LNCAP (cell line): ENCODE results near the gene PEF1.

ENCODE experiments used
- CTCF ChIP-seq: fragments of 450-650 bp; IDR thresholded peaks from 2 replicates; pipeline ENCODE4 v1.5.1; 2017; ENCODE audit warnings: mild to moderate bottlenecking

Gene PEF1

DNA sequence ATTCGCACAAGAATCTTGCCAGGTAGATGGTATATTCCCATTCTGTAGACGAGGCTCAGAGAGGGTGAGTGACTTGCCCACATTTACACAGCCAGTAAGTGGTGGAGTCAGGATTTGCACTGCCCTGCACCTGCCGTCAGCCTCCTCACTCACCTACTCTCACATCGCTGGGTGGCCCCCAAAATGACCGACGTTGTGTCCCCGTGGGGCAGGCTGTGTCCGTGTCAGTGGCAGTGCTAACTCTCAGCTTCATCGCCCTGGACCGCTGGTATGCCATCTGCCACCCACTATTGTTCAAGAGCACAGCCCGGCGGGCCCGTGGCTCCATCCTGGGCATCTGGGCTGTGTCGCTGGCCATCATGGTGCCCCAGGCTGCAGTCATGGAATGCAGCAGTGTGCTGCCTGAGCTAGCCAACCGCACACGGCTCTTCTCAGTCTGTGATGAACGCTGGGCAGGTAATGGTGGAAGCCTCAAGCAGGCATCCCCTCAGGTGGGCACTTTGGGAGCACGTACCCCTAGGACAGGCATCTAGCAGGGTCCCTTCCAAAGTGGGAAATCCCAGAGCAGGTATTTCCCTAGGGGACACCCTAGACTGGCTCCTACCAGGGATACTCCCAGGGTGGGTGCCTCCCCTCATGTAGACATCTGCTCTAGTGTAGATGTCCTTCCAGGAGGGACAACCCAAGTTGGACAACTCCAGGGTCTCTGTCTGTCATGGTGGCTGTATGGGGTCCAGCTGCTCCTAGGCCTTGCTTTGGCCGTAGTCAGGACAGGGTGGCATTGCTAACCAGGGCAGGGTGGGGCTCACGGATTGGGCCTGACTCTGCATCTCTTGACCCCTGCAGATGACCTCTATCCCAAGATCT lies 23.8 kb downstream of the PEF1 start:
- no peak for TF ChIP-seq CTCF

DNA sequence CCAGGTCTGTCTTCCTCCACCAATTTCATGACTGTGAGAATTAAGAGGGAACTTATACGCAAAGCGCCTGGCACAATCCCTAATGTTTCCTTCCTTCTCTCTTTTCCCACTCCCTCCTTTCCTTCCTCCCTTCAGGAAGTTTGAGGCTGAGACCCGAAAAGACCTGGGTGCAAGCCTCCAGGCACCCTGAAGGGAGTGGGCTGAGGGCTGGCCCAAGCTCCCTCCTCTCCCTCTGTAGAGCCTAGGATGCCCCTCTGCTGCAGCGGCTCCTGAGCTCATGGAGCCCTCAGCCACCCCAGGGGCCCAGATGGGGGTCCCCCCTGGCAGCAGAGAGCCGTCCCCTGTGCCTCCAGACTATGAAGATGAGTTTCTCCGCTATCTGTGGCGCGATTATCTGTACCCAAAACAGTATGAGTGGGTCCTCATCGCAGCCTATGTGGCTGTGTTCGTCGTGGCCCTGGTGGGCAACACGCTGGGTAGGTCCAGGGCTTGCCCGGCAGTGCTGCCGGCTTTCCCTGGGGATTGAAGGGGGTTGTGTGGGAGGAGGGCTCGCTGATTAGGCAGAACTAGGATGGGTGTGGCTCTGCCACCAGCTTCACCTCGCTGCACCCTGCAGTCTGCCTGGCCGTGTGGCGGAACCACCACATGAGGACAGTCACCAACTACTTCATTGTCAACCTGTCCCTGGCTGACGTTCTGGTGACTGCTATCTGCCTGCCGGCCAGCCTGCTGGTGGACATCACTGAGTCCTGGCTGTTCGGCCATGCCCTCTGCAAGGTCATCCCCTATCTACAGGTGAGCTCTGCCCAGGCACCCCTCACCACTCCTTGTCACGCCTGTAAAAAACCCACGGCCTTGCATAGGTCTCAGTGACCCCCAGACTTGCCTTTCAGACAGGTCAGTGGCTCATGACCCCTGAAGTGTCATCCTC lies 25.5 kb downstream of the PEF1 start:
- no peak for TF ChIP-seq CTCF

DNA sequence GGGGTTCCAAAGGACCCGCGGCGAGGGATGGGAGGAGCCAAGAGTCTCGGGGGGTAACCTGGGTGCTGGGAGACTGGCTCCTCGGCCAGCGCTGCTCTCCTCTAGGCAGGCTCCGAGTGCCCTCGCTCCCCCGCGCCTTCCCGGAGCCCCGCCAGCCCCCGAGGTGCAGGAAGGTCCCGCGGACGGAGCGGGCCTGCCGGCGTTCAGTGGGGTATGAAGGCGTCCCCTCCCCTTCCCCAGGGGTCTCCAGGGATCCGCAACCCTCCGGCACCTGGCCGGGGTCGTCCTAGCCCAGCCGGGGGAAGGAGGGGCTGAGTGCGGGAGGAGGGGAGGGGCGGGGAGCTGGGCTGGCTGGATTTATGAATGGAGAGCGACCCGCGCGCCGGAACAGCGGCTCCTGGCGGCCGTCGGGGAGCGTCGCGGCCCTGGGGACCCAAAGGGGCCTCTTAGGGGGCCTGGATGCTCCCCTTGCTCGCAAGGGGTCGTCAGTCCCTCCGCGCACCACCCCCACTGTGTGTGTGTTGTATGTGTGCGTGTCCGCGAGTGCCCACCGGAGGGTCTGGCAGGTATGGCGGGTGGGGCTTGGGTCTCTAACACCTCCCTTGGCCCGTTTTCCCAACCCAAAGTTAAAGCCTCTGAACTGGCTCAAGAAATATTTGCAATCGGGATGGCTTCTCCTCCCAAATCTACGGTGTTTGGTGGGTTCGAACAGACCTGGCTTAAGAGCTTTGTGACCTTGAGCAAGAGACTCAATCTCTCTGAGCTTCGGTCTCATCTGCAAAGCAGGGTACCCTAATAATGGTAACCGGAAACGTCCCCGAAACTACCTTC lies 26.5 kb downstream of the PEF1 start:
- peak; percentile 97 for TF ChIP-seq CTCF

DNA sequence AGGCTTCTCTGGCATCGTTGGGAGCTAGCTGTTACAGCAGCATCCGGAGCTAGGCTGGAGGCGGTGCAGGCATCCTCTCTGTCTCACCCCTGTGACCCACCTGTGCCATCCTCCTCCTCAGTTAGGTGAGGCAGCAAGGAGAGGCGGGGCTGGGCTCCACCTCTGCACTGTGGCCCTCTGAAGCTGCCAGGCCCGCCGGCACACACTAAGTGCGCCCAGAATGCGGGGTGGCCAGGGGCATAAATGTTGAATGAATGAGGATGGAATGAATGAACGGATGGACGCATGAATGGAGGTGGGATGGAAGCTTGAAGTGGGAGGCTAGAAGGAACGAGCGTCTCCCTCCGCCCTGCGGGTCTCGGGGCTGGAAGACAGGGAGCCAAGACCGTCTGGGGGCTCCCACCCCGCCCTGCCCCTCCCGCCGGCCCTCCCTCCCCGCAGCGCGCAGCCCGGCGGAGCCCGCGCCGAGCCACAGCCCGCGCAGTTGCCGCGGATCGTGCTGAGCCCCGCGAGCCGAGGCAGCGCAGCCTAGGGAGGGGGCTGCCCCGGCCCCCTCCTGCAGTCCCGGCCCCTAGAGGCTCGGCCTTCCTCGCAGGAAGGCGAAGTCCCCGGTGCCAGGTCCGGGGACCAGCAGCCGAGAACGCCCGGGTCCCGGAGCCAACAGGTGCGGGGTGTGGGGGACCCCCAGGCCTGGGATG lies 27.3 kb downstream of the PEF1 start, which contains the start of gene HCRTR1:
HCRTR1 (plus strand) TSS at position 472 of the 698 bp plus-strand sequence. CDS start 1,504 bp downstream, outside the sequence.
- TF ChIP-seq CTCF = no peak

- no peak for TF ChIP-seq CTCF
Observed at GRCh38 chr1:31615939-31616338, 28.7 kb downstream of the PEF1 start.

- TF ChIP-seq CTCF = no peak
Observed at GRCh38 chr1:31615414-31615813, 29.3 kb downstream of the PEF1 start.
